GM12801 (cell line): ENCODE data around the gene FOXP4.

Source experiments
- CTCF ChIP-seq: IDR thresholded peaks from one replicate; pipeline ENCODE4 v1.5.1; 2011; ENCODE audit warnings: control low read depth; ENCODE audit not compliant: insufficient read length; ENCODE audit errors: extremely low read depth

Gene FOXP4

GRCh38 chr6:41596096-41596685 lies 50.0 kb downstream of the FOXP4 start:
- TF ChIP-seq CTCF, result no peak

GRCh38 chr6:41596807-41597206 lies 50.6 kb downstream of the FOXP4 start:
- no peak for TF ChIP-seq CTCF

- no peak for TF ChIP-seq CTCF
Measured at GRCh38 chr6:41597246-41598000, 51.2 kb downstream of the FOXP4 start.

GRCh38 chr6:41598670-41599014 lies 52.5 kb downstream of the FOXP4 start:
- TF ChIP-seq CTCF, result no peak

GRCh38 chr6:41599015-41599851 lies 53.1 kb downstream of the FOXP4 start:
- no peak for TF ChIP-seq CTCF

- no peak for TF ChIP-seq CTCF
Measured at GRCh38 chr6:41599852-41600445, 53.8 kb downstream of the FOXP4 start.

- TF ChIP-seq CTCF, result no peak
Measured at GRCh38 chr6:41600499-41601247, 54.5 kb downstream of the FOXP4 start.
